Keratinocyte (primary cell): ENCODE data around the gene ZNF831. TPM values are rescaled to one million over a fixed set of nuclear protein-coding genes. Genes with fewer than 3 reads are reported as not detected.

Experiments
- DNase-seq: peaks from one replicate; pipeline ENCODE4 v3.0.0-alpha.2; 2011; ENCODE audit warnings: low read depth, missing footprints, low spot score
- FAIRE-seq: peaks from 2 replicates; lab custom pipeline; 2011; peaks lifted over from hg19 to GRCh38; lab: Jason Lieb, UNC
- H2AFZ ChIP-seq: 2 replicates; pipeline ENCODE4 v1.6.0; 2012; ENCODE audit warnings: low read length, control low read depth, inconsistent platforms; ENCODE audit not compliant: control insufficient read depth
- H3K27ac ChIP-seq: 2 replicates; pipeline ENCODE4 v1.5.1; 2011; ENCODE audit warnings: low read length; ENCODE audit not compliant: control insufficient read depth, insufficient read depth
- H3K27me3 ChIP-seq: 3 replicates; pipeline ENCODE4 v1.6.0; 2011; ENCODE audit warnings: low read length; ENCODE audit not compliant: control insufficient read depth, insufficient read depth; ENCODE audit errors: extremely low read depth
- H3K36me3 ChIP-seq, 2 experiments: 2 replicates in 1 of 2; 3 replicates in 1 of 2; pipeline ENCODE4 v1.5.1; 2011; ENCODE audit warnings: low read length in 2 of 2, mild to moderate bottlenecking in 1 of 2; ENCODE audit not compliant: control insufficient read depth in 2 of 2, insufficient read depth in 2 of 2; ENCODE audit errors: extremely low read depth in 1 of 2
- H3K4me1 ChIP-seq: 3 replicates; pipeline ENCODE4 v1.5.1; 2011; ENCODE audit warnings: low read length; ENCODE audit not compliant: control insufficient read depth, insufficient read depth; ENCODE audit errors: extremely low read depth
- H3K4me2 ChIP-seq: 3 replicates; pipeline ENCODE4 v1.6.0; 2011; ENCODE audit warnings: low read depth, low read length; ENCODE audit not compliant: control insufficient read depth, insufficient read depth; ENCODE audit errors: extremely low read depth
- H3K4me3 ChIP-seq, 3 experiments: fragments of 200-600 bp in 1 of 3; sonication (generic) in 1 of 3; 2 replicates in 2 of 3; 3 replicates in 1 of 3; pipeline ENCODE4 v1.5.1; 2011 to 2016; ENCODE audit warnings: low read length in 3 of 3, mild to moderate bottlenecking in 3 of 3, control low read depth in 2 of 3, inconsistent platforms in 1 of 3, low read depth in 1 of 3, mixed read lengths in 1 of 3, mixed run types in 1 of 3, moderate library complexity in 1 of 3; ENCODE audit not compliant: control insufficient read depth in 2 of 3, insufficient read depth in 2 of 3; ENCODE audit errors: extremely low read depth in 1 of 3
- H3K79me2 ChIP-seq: 2 replicates; pipeline ENCODE4 v1.6.0; 2012; ENCODE audit warnings: low read length; ENCODE audit not compliant: control insufficient read depth, insufficient read depth
- H3K9ac ChIP-seq: 3 replicates; pipeline ENCODE4 v1.6.0; 2011; ENCODE audit warnings: low read length; ENCODE audit not compliant: control insufficient read depth, insufficient read depth; ENCODE audit errors: extremely low read depth
- H3K9me1 ChIP-seq: 3 replicates; pipeline ENCODE4 v1.6.0; 2011; ENCODE audit warnings: low read length; ENCODE audit not compliant: control insufficient read depth, insufficient read depth; ENCODE audit errors: extremely low read depth
- H3K9me3 ChIP-seq: 2 replicates; pipeline ENCODE4 v1.5.1; 2012; ENCODE audit warnings: low read depth, low read length; ENCODE audit not compliant: control insufficient read depth
- H4K20me1 ChIP-seq: 3 replicates; pipeline ENCODE4 v1.6.0; 2011; ENCODE audit warnings: low read length; ENCODE audit not compliant: control insufficient read depth, insufficient read depth; ENCODE audit errors: extremely low read depth
- EZH2 ChIP-seq: IDR thresholded peaks from one replicate; pipeline ENCODE4 v1.6.1; 2012; ENCODE audit warnings: inconsistent platforms, mild to moderate bottlenecking, low read length, moderate library complexity
- dilution Hi-C: fragments of 300-500 bp; cut with MboI; formaldehyde crosslinking; loops from one replicate; pipeline ENCODE4 v1.7.0; 2020; ENCODE audit warnings: low sequenced_read_pairs; ENCODE audit not compliant: extremely low pct_ligation_motif_present
- polyA plus RNA-seq, 5 experiments: library from polyadenylated mRNA; depleted of rRNA in 3 of 5; stranded (reverse) in 3 of 5; stranded (forward) in 1 of 5; unstranded in 1 of 5; fragments of >200 nt; gene quantifications; 1 replicate in 1 of 5; 2 replicates in 3 of 5; 3 replicates in 1 of 5; pipeline versions ENCODE4 v1.2.1 to v1.2.3, GENCODE V29; 2011 to 2012; ENCODE audit warnings: missing spikeins in 2 of 5, low read depth in 1 of 5, low replicate concordance in 1 of 5
- TF ChIP-seq, protein P1 (sequence below), 3 experiments: IDR thresholded peaks in 1 of 3; conservative IDR thresholded peaks in 1 of 3; optimal IDR thresholded peaks in 1 of 3; 2 replicates in 2 of 3; 3 replicates in 1 of 3; pipeline versions ENCODE3 to v1.5.1; 2011; ENCODE audit warnings: low read length in 3 of 3, mild to moderate bottlenecking in 3 of 3, moderate library complexity in 2 of 3, control low read depth in 1 of 3, inconsistent platforms in 1 of 3; ENCODE audit not compliant: insufficient read depth in 2 of 3; ENCODE audit errors: extremely low read depth in 1 of 3

ZNF831 gene
- polyA plus RNA-seq, 1 donor (not counting 4 experiments of a cell fraction or from before 2014, with no cell fraction given): not detected

DNA sequence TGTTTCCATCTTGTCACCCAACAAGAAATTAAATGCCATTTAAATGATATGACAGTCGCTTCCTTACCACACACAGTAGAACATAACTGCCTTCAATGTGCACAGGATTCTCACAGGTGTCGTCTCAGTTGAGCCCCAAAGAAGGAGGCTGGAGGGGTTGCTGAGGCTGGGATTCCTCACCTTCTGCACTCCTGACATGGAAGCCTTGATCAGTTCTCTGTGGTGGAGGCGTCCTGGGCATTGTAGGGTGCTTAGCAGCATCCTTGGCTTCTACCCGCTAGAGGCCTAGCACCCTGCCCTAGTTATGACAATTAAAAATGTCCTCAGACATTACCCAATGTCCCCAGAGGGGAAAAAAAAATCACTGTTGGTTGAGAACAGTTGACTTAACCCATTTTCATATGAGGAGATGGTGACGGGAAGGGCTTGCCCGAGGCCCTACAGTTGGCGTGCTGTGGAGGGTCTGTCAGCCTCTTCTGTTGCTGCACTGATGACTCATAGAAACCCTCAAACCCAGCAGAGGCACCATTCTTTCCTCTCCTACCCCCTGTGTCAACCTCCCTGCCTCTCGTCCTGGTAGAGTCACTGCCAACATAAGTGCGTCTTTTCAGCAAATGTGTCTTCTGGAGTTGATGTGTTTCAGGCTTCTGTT lies 19.3 kb upstream of the ZNF831 start:
- dilution Hi-C loops: no loop called here
- no peak overlapping the region for H3K27ac ChIP-seq
- no peak overlapping the region for H3K4me3 ChIP-seq

GRCh38 chr20:59144831-59145196 lies 18.8 kb upstream of the ZNF831 start:
- Histone ChIP-seq H3K27ac (no peak overlapping the region), H3K4me1 (no peaks in the 10 kb centered on the region), H3K36me3 (no peaks in the 10 kb centered on the region), H3K9me1 (no peaks in the 10 kb centered on the region), H3K4me2 (no peak overlapping the region), H3K9ac (no peak overlapping the region), H2AFZ (no peak overlapping the region), H3K9me3 (no peaks in the 10 kb centered on the region), H3K79me2 (no peaks in the 10 kb centered on the region), H3K27me3 (peaks cover 4% of the 10 kb centered on the region), H4K20me1 (no peaks in the 10 kb centered on the region), H3K4me3 (no peak overlapping the region)
- no peak for FAIRE-seq
- DNase-seq: no peak
- TF ChIP-seq, protein P1, sequence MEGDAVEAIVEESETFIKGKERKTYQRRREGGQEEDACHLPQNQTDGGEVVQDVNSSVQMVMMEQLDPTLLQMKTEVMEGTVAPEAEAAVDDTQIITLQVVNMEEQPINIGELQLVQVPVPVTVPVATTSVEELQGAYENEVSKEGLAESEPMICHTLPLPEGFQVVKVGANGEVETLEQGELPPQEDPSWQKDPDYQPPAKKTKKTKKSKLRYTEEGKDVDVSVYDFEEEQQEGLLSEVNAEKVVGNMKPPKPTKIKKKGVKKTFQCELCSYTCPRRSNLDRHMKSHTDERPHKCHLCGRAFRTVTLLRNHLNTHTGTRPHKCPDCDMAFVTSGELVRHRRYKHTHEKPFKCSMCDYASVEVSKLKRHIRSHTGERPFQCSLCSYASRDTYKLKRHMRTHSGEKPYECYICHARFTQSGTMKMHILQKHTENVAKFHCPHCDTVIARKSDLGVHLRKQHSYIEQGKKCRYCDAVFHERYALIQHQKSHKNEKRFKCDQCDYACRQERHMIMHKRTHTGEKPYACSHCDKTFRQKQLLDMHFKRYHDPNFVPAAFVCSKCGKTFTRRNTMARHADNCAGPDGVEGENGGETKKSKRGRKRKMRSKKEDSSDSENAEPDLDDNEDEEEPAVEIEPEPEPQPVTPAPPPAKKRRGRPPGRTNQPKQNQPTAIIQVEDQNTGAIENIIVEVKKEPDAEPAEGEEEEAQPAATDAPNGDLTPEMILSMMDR (optimal IDR thresholded peaks at IDR 0.05 in 1 of 3, IDR thresholded peaks at IDR 0.05 in 1 of 3, conservative IDR thresholded peaks at IDR 0.05 in 1 of 3; ENCODE audit: extremely low read depth in 1 of 3, insufficient read depth in 2 of 3, low read length in 3 of 3): no peak
- TF ChIP-seq EZH2: no peak
- dilution Hi-C loops: no loop called here

More for the DNA sequence above, 19.3 kb upstream of the ZNF831 start:
- Histone ChIP-seq H3K9ac (no peak overlapping the region), H3K9me1 (no peaks in the 10 kb centered on the region), H3K4me2 (no peak overlapping the region), H3K27me3 (no peaks in the 10 kb centered on the region), H3K9me3 (no peaks in the 10 kb centered on the region), H3K36me3 (no peaks in the 10 kb centered on the region), H3K4me1 (no peaks in the 10 kb centered on the region), H4K20me1 (no peaks in the 10 kb centered on the region), H3K79me2 (no peaks in the 10 kb centered on the region), H2AFZ (no peak overlapping the region)
- FAIRE-seq: no peak
- no peak for DNase-seq
- no peak for TF ChIP-seq EZH2
- TF ChIP-seq, protein P1 (optimal IDR thresholded peaks at IDR 0.05 in 1 of 3, IDR thresholded peaks at IDR 0.05 in 1 of 3, conservative IDR thresholded peaks at IDR 0.05 in 1 of 3; ENCODE audit: extremely low read depth in 1 of 3, insufficient read depth in 2 of 3, low read length in 3 of 3): no peak
